OCI-LY3 (cell line): ENCODE data around the gene DHX29.

Experiments
- H2AFZ ChIP-seq: fragments of 200-600, 300-600 bp; shearing (Covaris generic); 2 replicates; pipeline ENCODE4 v1.6.0; 2014; ENCODE audit warnings: antibody characterized with exemption, low read depth, low read length
- H3K27ac ChIP-seq: fragments of 200-600, 300-600 bp; sonication (generic); 2 replicates; pipeline ENCODE4 v1.5.1; 2014; ENCODE audit warnings: mild to moderate bottlenecking, low read length, moderate library complexity, mixed read lengths
- H3K27me3 ChIP-seq: fragments of 200-600, 300-600 bp; sonication (generic); 2 replicates; pipeline ENCODE4 v1.6.1; 2014; ENCODE audit warnings: low read depth, low read length, mixed read lengths
- H3K36me3 ChIP-seq: fragments of 200-600, 300-600 bp; sonication (generic); replicated peaks from 2 replicates; pipeline ENCODE3; 2014; ENCODE audit warnings: low read depth, low read length, mixed read lengths
- H3K4me1 ChIP-seq: fragments of 300-600, 200-600 bp; sonication (generic); 2 replicates; pipeline ENCODE4 v1.6.1; 2014; ENCODE audit warnings: low read length, mixed read lengths
- H3K4me2 ChIP-seq: fragments of 200-600, 300-600 bp; sonication (generic); 2 replicates; pipeline ENCODE4 v1.6.1; 2014; ENCODE audit warnings: low read length, mixed read lengths
- H3K4me3 ChIP-seq: fragments of 300-600, 200-600 bp; sonication (generic); 2 replicates; pipeline ENCODE4 v1.5.1; 2014; ENCODE audit warnings: antibody characterized with exemption, mild to moderate bottlenecking, low read length, moderate library complexity
- H3K79me2 ChIP-seq: fragments of 300-600, 200-600 bp; shearing (Covaris generic); 2 replicates; pipeline ENCODE4 v1.6.1; 2014; ENCODE audit warnings: mild to moderate bottlenecking, low read length, mixed read lengths
- H3K9ac ChIP-seq: fragments of 300-600, 200-600 bp; shearing (Covaris generic); 2 replicates; pipeline ENCODE4 v1.6.0; 2014; ENCODE audit warnings: mild to moderate bottlenecking, low read length, moderate library complexity
- H3K9me3 ChIP-seq: fragments of 200-600, 300-600 bp; shearing (Covaris generic); 2 replicates; pipeline ENCODE4 v1.6.1; 2014; ENCODE audit warnings: low read length, mixed read lengths; ENCODE audit not compliant: insufficient read depth
- H4K20me1 ChIP-seq: fragments of 200-600, 300-600 bp; sonication (generic); 2 replicates; pipeline ENCODE4 v1.6.1; 2016; ENCODE audit warnings: low read length, mixed read lengths; ENCODE audit not compliant: insufficient read depth
- CTCF ChIP-seq: fragments of 200-600, 300-600 bp; sonication (generic); IDR thresholded peaks from 2 replicates; pipeline ENCODE4 v1.5.1; 2014; ENCODE audit warnings: antibody characterized with exemption, low read length, low read depth
- EZH2phosphoT487 ChIP-seq: fragments of 200-600 bp; shearing (Covaris generic); IDR thresholded peaks from 2 replicates; pipeline ENCODE4 v1.6.1; 2018; ENCODE audit warnings: antibody characterized with exemption, mixed run types, low read depth

The DHX29 gene

DNA sequence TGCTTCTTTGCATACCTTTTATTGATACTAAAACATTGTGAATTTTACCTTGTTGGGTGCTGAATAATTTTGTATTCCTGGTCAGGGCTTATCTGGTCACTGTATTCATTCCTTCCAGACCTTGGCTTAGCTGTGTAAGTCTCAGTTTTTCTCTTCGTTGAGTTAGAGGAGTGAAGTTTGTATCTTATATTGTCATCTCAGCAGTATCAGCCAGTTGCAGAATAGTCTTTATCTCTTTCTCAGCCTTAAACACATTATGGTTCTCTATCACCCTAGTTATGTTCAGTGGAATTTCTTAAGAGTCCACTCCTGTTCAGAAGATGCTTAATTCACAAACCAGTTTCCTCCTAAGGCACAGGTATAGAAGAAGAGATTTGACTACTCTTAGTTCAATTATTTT lies 25.5 kb upstream of the DHX29 start:
- H3K36me3 ChIP-seq, result peaks cover 37% of the 10 kb centered on the region
- peaks cover 57% of the 10 kb centered on the region for H3K79me2 ChIP-seq
- H4K20me1 ChIP-seq, result peaks cover 11% of the 10 kb centered on the region; the same call in 1 of the 2 replicates
- H3K4me2 ChIP-seq, result no peak overlapping the region
- no peak overlapping the region for H3K9ac ChIP-seq
- no peak overlapping the region for H2AFZ ChIP-seq
- H3K4me1 ChIP-seq, result peaks cover 18% of the 10 kb centered on the region
- H3K4me3 ChIP-seq, result no peak overlapping the region
- H3K27me3 ChIP-seq, result no peaks in the 10 kb centered on the region
- no peak for TF ChIP-seq CTCF
- TF ChIP-seq EZH2phosphoT487, result no peak
- H3K9me3 ChIP-seq, result no peaks in the 10 kb centered on the region
- no peak overlapping the region for H3K27ac ChIP-seq

DNA sequence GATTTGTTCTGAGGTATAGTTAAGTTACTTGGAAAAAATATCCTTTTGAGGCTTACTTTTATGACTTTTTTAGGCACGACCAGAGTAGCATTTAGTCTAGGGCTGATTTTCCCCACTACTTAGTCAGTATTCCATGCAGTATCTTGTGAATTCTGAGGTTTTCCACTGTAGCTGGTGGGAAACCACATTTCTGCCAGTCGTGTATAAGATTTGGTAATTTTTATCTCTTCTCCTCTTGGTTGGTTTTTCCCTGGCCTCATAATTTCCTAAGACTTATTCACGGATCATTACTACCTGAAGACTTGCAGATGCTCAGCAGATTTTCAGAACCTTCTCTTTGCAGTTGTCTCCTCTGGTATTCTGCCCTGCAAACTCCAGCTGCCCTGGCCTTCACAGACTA lies 23.8 kb upstream of the DHX29 start:
- Histone ChIP-seq H3K4me3 (no peak overlapping the region), H2AFZ (no peak overlapping the region), H3K4me1 (peaks cover 12% of the 10 kb centered on the region), H3K79me2 (peaks cover 48% of the 10 kb centered on the region), H3K9me3 (no peaks in the 10 kb centered on the region), H4K20me1 (peaks cover 11% of the 10 kb centered on the region; the same call in 1 of the 2 replicates), H3K9ac (no peak overlapping the region), H3K27me3 (no peaks in the 10 kb centered on the region), H3K36me3 (peaks cover 34% of the 10 kb centered on the region), H3K27ac (no peak overlapping the region), H3K4me2 (no peak overlapping the region)
- TF ChIP-seq EZH2phosphoT487 (no peak), CTCF (no peak)

DNA sequence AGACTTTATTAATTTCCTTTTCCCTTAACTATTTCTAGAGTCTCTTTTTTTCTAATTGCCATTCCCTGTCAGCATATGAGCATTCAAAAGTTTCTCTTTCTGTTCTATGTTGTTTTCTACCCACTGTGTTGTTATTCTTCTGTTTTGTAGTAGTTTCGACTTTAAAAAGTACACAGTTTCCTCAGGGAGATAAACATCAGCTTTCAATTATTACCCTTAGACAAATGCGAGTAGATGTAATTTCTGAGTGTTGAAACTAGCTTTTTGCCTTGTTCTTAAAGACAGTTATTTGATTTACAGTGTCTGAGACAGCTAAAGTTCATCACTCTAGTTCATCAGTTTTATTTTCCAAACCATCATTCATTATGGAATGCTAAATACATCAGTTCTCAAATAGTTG lies 19.8 kb upstream of the DHX29 start:
- peaks cover 39% of the 10 kb centered on the region for H3K79me2 ChIP-seq
- H3K4me1 ChIP-seq, result no peaks in the 10 kb centered on the region
- no peak for TF ChIP-seq EZH2phosphoT487
- TF ChIP-seq CTCF, result no peak
- no peak overlapping the region for H3K4me3 ChIP-seq
- no peaks in the 10 kb centered on the region for H3K9me3 ChIP-seq
- H4K20me1 ChIP-seq, result no peaks in the 10 kb centered on the region
- H3K9ac ChIP-seq, result no peak overlapping the region
- H3K4me2 ChIP-seq, result no peak overlapping the region
- no peaks in the 10 kb centered on the region for H3K27me3 ChIP-seq
- H3K36me3 ChIP-seq, result peaks cover 23% of the 10 kb centered on the region
- H2AFZ ChIP-seq, result no peak overlapping the region
- no peak overlapping the region for H3K27ac ChIP-seq

DNA sequence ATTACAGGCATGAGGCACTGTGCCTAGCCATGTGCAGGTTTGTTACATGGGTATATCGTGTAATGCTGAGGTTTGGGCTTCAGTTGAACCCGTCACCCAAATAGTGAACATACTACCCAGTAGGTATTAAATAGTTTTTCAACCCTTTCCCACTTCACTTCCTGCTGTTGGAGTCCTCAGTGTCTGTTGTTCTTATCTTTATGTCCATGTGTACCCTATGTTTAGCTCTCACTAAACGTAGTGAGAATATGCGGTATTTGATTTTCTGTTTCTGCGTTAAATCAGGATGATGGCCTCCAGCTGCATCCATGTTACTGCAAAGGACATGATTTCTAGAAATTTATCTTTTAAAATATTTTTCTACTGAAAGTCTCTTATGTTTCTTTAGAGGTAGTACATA lies 18.1 kb upstream of the DHX29 start:
- TF ChIP-seq EZH2phosphoT487 (no peak), CTCF (no peak)
- peaks cover 48% of the 10 kb centered on the region for H3K79me2 ChIP-seq
- no peak overlapping the region for H3K9ac ChIP-seq
- no peaks in the 10 kb centered on the region for H3K27me3 ChIP-seq
- peaks cover 15% of the 10 kb centered on the region for H3K36me3 ChIP-seq
- H3K4me2 ChIP-seq, result no peak overlapping the region
- H3K4me3 ChIP-seq, result no peak overlapping the region
- H3K27ac ChIP-seq, result no peak overlapping the region
- no peaks in the 10 kb centered on the region for H3K9me3 ChIP-seq
- no peaks in the 10 kb centered on the region for H3K4me1 ChIP-seq
- no peak overlapping the region for H2AFZ ChIP-seq
- no peaks in the 10 kb centered on the region; the same call in 1 of the 2 replicates for H4K20me1 ChIP-seq
